GM12874 (cell line): ENCODE measurements around the gene PHAX.

ENCODE experiments used
- CTCF ChIP-seq: IDR thresholded peaks from 2 replicates; pipeline ENCODE4 v1.5.1; 2011; ENCODE audit warnings: low read depth, mild to moderate bottlenecking, control low read depth, low read length, moderate library complexity; ENCODE audit not compliant: insufficient read depth

Gene PHAX

GRCh38 chr5:126635585-126635984, 34.8 kb downstream of the PHAX start:
- no peak for TF ChIP-seq CTCF

GRCh38 chr5:126636956-126637355, 36.2 kb downstream of the PHAX start:
- TF ChIP-seq CTCF: no peak

GRCh38 chr5:126640866-126641265, 40.1 kb downstream of the PHAX start:
- TF ChIP-seq CTCF: no peak

GRCh38 chr5:126641387-126641786, 40.6 kb downstream of the PHAX start:
- no peak for TF ChIP-seq CTCF

GRCh38 chr5:126645132-126645531, 44.4 kb downstream of the PHAX start:
- no peak for TF ChIP-seq CTCF

GRCh38 chr5:126647071-126647470, 46.3 kb downstream of the PHAX start:
- TF ChIP-seq CTCF: no peak

GRCh38 chr5:126648471-126648870, 47.7 kb downstream of the PHAX start:
- TF ChIP-seq CTCF: no peak

- no peak for TF ChIP-seq CTCF
Observed at GRCh38 chr5:126650463-126650862, 49.7 kb downstream of the PHAX start.
